Prostate gland (tissue), 2 donors: ENCODE measurements around the gene PIM2.

Source experiments
- POLR2A ChIP-seq: fragments of 450-650 bp; IDR thresholded peaks from one replicate; pipeline ENCODE4 v1.6.1; 2016; ENCODE audit warnings: antibody characterized with exemption, mild to moderate bottlenecking
- POLR2AphosphoS5 ChIP-seq: sonication (generic); formaldehyde crosslinking; IDR thresholded peaks from one replicate; pipeline ENCODE4 v1.6.1; 2017; ENCODE audit warnings: antibody characterized with exemption
- TF ChIP-seq, protein P1 (sequence below), 4 experiments: fragments of 200-600 bp in 2 of 4; fragments of 450-650 bp in 2 of 4; sonication (generic) in 2 of 4; IDR thresholded peaks; 1 replicate in 3 of 4; 2 replicates in 1 of 4; pipeline ENCODE4 v1.5.1; 2016 to 2019; ENCODE audit warnings: antibody characterized with exemption in 4 of 4, mild to moderate bottlenecking in 2 of 4, moderate library complexity in 2 of 4

DNA sequence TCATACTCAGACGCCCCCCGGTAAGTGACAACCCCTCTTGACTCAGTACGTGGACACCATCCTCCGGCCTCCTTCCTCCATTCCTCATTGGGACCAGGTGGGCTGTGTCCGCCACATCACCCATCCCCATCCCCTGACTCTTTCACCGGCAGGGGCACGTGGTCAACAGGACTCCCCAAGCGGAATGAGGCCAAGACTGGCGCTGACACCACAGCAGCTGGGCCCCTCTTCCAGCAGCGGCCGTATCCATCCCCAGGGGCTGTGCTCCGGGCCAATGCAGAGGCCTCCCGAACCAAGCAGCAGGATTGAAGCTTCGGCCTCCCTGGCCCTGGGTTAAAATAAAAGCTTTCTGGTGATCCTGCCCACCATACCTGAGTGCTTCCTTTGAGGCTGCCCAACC is 16.0 kb downstream of the PIM2 start:
- TF ChIP-seq, protein P1, sequence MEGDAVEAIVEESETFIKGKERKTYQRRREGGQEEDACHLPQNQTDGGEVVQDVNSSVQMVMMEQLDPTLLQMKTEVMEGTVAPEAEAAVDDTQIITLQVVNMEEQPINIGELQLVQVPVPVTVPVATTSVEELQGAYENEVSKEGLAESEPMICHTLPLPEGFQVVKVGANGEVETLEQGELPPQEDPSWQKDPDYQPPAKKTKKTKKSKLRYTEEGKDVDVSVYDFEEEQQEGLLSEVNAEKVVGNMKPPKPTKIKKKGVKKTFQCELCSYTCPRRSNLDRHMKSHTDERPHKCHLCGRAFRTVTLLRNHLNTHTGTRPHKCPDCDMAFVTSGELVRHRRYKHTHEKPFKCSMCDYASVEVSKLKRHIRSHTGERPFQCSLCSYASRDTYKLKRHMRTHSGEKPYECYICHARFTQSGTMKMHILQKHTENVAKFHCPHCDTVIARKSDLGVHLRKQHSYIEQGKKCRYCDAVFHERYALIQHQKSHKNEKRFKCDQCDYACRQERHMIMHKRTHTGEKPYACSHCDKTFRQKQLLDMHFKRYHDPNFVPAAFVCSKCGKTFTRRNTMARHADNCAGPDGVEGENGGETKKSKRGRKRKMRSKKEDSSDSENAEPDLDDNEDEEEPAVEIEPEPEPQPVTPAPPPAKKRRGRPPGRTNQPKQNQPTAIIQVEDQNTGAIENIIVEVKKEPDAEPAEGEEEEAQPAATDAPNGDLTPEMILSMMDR (IDR thresholded peaks at IDR 0.05), result no peak
- TF ChIP-seq POLR2AphosphoS5, result no peak
- no peak for TF ChIP-seq POLR2A
